HepG2 (cell line): Measurements from ENCODE around the gene NFATC3. TPM values are rescaled to one million over a fixed set of nuclear protein-coding genes. Genes with fewer than 3 reads are reported as not detected.

Source experiments
- BCL3 ChIP-seq: sonication (generic); formaldehyde crosslinking; IDR thresholded peaks from 2 replicates; pipeline ENCODE4 v1.5.1; 2020; ENCODE audit warnings: mild to moderate bottlenecking, missing genetic modification reagents, moderate library complexity
- ELF4 ChIP-seq: sonication (generic); formaldehyde crosslinking; IDR thresholded peaks from 2 replicates; pipeline ENCODE4 v1.5.0; 2020; ENCODE audit warnings: missing genetic modification reagents, mild to moderate bottlenecking, moderate library complexity, borderline replicate concordance
- HHEX ChIP-seq: IDR thresholded peaks from 2 replicates; pipeline ENCODE4 v1.6.1; 2016; ENCODE audit warnings: control low read depth
- HMG20A ChIP-seq: IDR thresholded peaks from 2 replicates; pipeline ENCODE4 v1.6.1; 2016; ENCODE audit warnings: borderline replicate concordance
- HOXD1 ChIP-seq: sonication (generic); formaldehyde crosslinking; IDR thresholded peaks from 2 replicates; pipeline ENCODE4 v1.5.0; 2020; ENCODE audit warnings: missing genetic modification reagents
- KAT8 ChIP-seq: IDR thresholded peaks from 2 replicates; pipeline ENCODE4 v1.6.1; 2016; ENCODE audit warnings: missing genetic modification reagents, missing compliant biosample characterization
- MBNL3 ChIP-seq: fragments of 250-450 bp; sonication (Bioruptor Pico); conservative IDR thresholded peaks from 2 replicates; pipeline ENCODE4 v1.8.0; 2022; ENCODE audit warnings: mild to moderate bottlenecking, inconsistent platforms
- MZF1 ChIP-seq: sonication (generic); formaldehyde crosslinking; IDR thresholded peaks from 2 replicates; pipeline ENCODE4 v1.8.1; 2023; ENCODE audit warnings: mild to moderate bottlenecking, missing genetic modification reagents, borderline replicate concordance
- NFATC3 ChIP-seq: sonication (generic); formaldehyde crosslinking; IDR thresholded peaks from 2 replicates; pipeline ENCODE4 v1.5.1; 2020; ENCODE audit warnings: mild to moderate bottlenecking, missing genetic modification reagents
- YEATS2 ChIP-seq: sonication (generic); formaldehyde crosslinking; IDR thresholded peaks from 2 replicates; pipeline ENCODE4 v1.4.0; 2020; ENCODE audit warnings: missing genetic modification reagents, borderline replicate concordance
- ZIK1 ChIP-seq: sonication (generic); formaldehyde crosslinking; IDR thresholded peaks from 2 replicates; pipeline ENCODE4 v1.5.0; 2020; ENCODE audit warnings: mild to moderate bottlenecking, low read depth, missing genetic modification reagents, borderline replicate concordance
- ZNF333 ChIP-seq: sonication (generic); formaldehyde crosslinking; IDR thresholded peaks from 2 replicates; pipeline ENCODE4 v1.4.0; 2020; ENCODE audit warnings: mild to moderate bottlenecking, missing genetic modification reagents, borderline replicate concordance
- ZNF496 ChIP-seq: sonication (generic); formaldehyde crosslinking; IDR thresholded peaks from 2 replicates; pipeline ENCODE4 v1.8.1; 2023; ENCODE audit warnings: mild to moderate bottlenecking, moderate library complexity, missing genetic modification reagents; ENCODE audit not compliant: insufficient replicate concordance
- ZNF512 ChIP-seq: sonication (generic); formaldehyde crosslinking; IDR thresholded peaks from 2 replicates; pipeline ENCODE4 v1.4.0; 2020; ENCODE audit warnings: mild to moderate bottlenecking, missing genetic modification reagents
- polyA plus RNA-seq, 8 experiments: library from polyadenylated mRNA; depleted of rRNA in 3 of 8; stranded (reverse) in 7 of 8; unstranded in 1 of 8; fragments of >200 nt; fragmentation: Illumina TruSeq in 4 of 8; extraction: Trizol in 4 of 8; gene quantifications; 2 replicates each; pipeline versions ENCODE4 v1.2.1 to v1.2.3, GENCODE V29; 2011 to 2016; ENCODE audit warnings: low read depth in 4 of 8, missing spikeins in 1 of 8, mixed read lengths in 1 of 8; ENCODE audit not compliant: insufficient read depth in 1 of 8
- total RNA-seq, 5 experiments: library from RNA; depleted of rRNA; stranded (reverse); fragments of >200 nt; fragmentation: Illumina TruSeq; extraction: Trizol; gene quantifications; 2 replicates each; pipeline ENCODE4 v1.2.3, GENCODE V29; 2016; ENCODE audit warnings: low read depth in 1 of 5
- TF ChIP-seq, protein P1 (sequence below): IDR thresholded peaks from 2 replicates; pipeline ENCODE4 v1.6.1; 2016
- TF ChIP-seq, protein P2 (sequence below): sonication (generic); formaldehyde crosslinking; IDR thresholded peaks from 2 replicates; pipeline ENCODE4 v1.4.0; 2020; ENCODE audit warnings: missing genetic modification reagents, borderline replicate concordance
- TF ChIP-seq, protein P3 (sequence below): sonication (generic); formaldehyde crosslinking; IDR thresholded peaks from 2 replicates; pipeline ENCODE4 v1.5.0; 2020; ENCODE audit warnings: mild to moderate bottlenecking, missing genetic modification reagents, borderline replicate concordance

The NFATC3 gene
- total and polyA plus RNA-seq, 2 of the 13 experiments (the other 11 are each of a cell fraction or from before 2014, with no cell fraction given), result 52.6 to 62.7 TPM

DNA sequence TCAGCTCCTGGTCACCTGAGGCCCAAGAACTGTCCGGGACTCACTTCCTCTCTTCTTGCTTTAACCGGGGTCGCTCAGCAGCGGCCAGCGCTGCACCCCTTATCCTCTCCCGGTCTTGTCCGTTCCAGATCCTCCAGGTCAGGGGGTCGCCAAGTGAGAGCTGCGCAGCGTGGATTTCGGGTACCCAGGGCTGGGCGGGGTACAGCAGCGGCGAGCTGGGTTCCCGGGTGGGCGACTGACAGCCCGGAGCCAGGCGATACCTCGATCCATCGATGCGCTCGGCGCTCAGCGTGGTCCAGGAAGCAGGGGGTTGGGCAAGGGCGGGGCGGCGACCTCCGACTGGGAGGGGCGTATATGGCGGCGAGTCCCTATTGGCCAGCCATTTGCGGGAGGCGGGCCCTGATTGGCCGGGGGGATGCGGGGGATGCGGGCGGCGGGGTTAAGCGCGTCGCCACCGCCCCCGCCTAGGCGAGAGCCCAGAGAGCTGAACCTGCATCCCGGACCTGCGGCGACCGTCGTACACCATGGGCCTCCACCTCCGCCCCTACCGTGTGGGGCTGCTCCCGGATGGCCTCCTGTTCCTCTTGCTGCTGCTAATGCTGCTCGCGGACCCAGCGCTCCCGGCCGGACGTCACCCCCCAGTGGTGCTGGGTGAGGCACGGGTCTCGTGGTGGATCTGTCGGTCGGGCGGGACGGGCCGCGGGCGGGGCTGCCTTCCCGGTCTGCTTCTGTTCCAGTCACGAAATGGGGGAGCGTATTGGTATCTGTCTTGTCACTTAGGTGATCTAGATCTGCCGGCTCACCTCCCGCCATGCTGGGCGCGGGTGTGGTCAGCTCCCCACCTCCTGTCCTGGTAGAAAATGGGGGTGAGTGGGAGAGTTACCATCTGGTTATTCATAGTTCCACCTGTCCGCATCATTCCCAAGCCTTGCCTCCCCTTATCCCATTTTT, 160.0 kb downstream of the NFATC3 start, which contains the start of gene PLA2G15 (continued):
- TF ChIP-seq BCL3 (CRISPR knock-in tag) (no peak), HMG20A (CRISPR knock-in tag) (0 out of 2 replicates have a peak, but pooled peaks have one; percentile 34), MBNL3 (no peak), YEATS2 (CRISPR knock-in tag) (peak; percentile 74), HOXD1 (CRISPR knock-in tag) (peak; percentile 83; the same call in 1 of the 2 replicates), ZNF512 (CRISPR knock-in tag) (no peak), ZIK1 (CRISPR knock-in tag) (peak; percentile 87), ELF4 (CRISPR knock-in tag) (peak; percentile 73; the same call in 1 of the 2 replicates), ZNF333 (CRISPR knock-in tag) (0 out of 2 replicates have a peak, but pooled peaks have one; percentile 71), KAT8 (CRISPR knock-in tag) (peak; percentile 70), HHEX (no peak; the same call in 1 of the 2 replicates), MZF1 (no peak), ZNF496 (no peak), NFATC3 (no peak)
- TF ChIP-seq, protein P1, sequence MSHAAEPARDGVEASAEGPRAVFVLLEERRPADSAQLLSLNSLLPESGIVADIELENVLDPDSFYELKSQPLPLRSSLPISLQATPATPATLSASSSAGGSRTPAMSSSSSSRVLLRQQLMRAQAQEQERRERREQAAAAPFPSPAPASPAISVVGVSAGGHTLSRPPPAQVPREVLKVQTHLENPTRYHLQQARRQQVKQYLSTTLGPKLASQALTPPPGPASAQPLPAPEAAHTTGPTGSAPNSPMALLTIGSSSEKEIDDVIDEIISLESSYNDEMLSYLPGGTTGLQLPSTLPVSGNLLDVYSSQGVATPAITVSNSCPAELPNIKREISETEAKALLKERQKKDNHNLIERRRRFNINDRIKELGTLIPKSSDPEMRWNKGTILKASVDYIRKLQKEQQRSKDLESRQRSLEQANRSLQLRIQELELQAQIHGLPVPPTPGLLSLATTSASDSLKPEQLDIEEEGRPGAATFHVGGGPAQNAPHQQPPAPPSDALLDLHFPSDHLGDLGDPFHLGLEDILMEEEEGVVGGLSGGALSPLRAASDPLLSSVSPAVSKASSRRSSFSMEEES (CRISPR knock-in tag), result no peak; the same call in 1 of the 2 replicates
- TF ChIP-seq, protein P2, sequence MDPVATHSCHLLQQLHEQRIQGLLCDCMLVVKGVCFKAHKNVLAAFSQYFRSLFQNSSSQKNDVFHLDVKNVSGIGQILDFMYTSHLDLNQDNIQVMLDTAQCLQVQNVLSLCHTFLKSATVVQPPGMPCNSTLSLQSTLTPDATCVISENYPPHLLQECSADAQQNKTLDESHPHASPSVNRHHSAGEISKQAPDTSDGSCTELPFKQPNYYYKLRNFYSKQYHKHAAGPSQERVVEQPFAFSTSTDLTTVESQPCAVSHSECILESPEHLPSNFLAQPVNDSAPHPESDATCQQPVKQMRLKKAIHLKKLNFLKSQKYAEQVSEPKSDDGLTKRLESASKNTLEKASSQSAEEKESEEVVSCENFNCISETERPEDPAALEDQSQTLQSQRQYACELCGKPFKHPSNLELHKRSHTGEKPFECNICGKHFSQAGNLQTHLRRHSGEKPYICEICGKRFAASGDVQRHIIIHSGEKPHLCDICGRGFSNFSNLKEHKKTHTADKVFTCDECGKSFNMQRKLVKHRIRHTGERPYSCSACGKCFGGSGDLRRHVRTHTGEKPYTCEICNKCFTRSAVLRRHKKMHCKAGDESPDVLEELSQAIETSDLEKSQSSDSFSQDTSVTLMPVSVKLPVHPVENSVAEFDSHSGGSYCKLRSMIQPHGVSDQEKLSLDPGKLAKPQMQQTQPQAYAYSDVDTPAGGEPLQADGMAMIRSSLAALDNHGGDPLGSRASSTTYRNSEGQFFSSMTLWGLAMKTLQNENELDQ (CRISPR knock-in tag), result no peak
- TF ChIP-seq, protein P3, sequence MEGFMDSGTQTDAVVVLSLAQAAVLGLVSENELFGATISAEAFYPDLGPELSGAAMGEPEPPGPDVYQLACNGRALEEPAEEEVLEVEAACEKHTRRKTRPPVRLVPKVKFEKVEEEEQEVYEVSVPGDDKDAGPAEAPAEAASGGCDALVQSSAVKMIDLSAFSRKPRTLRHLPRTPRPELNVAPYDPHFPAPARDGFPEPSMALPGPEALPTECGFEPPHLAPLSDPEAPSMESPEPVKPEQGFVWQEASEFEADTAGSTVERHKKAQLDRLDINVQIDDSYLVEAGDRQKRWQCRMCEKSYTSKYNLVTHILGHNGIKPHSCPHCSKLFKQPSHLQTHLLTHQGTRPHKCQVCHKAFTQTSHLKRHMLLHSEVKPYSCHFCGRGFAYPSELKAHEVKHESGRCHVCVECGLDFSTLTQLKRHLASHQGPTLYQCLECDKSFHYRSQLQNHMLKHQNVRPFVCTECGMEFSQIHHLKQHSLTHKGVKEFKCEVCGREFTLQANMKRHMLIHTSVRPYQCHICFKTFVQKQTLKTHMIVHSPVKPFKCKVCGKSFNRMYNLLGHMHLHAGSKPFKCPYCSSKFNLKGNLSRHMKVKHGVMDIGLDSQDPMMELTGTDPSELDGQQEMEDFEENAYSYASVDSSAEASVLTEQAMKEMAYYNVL (CRISPR knock-in tag), result 0 out of 2 replicates have a peak, but pooled peaks have one; percentile 61
